ENCODE data around the gene RBMS1. TPM values are rescaled to one million over a fixed set of nuclear protein-coding genes. Genes with fewer than 3 reads are reported as not detected.

RBMS1 gene
- total and polyA plus RNA-seq, 4 donors: 49.5 to 215 (median 76.3) TPM

DNA sequence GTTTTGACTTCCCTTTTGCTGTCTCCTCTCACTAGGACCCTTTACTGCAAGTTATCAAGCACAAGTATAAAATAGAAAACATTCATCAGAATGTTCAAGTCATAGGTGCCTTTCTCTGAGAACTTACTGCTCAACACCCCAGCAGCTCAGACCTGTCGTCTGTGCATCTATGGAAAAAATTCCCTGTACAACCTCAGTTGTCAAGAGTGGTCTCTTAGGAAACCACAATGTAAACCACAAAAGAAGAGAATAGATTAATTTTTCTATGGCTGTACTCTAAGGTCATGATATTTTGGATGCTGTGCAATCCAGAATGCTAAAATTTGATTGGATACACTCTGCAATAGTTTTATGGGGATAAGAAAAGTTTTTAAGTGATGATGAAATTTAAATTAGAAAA, 84.1 kb downstream of the RBMS1 start:
- ATAC-seq (ENCODE audit: insufficient read depth, low FRiP score): no peak
- no peak overlapping the region for H3K27ac ChIP-seq (ENCODE audit: low read depth in 1 of 2, low read length in 1 of 2)
- H3K4me1 ChIP-seq (ENCODE audit: control insufficient read depth in 5 of 5, insufficient read depth in 5 of 5, low read length in 5 of 5): peaks cover 8 to 42% (median 14%) of the 10 kb centered on the region in 5 donors
- no peaks in the 10 kb centered on the region for H3K9me3 ChIP-seq (ENCODE audit: control insufficient read depth in 4 of 4, insufficient read depth in 3 of 4, low read length in 3 of 4)
- H3K9ac ChIP-seq (ENCODE audit: insufficient read depth in 1 of 2, low read length in 2 of 2): no peak overlapping the region
- no peak overlapping the region for H3K4me3 ChIP-seq
- no peaks in the 10 kb centered on the region for H3K36me3 ChIP-seq (ENCODE audit: control insufficient read depth in 4 of 4, insufficient read depth in 4 of 4, low read length in 4 of 4)
- 28 to 46% methylated on average over 1 of the region's 1 CpG for WGBS, 2 donors
- DNase-seq: no peak
- H3K27me3 ChIP-seq (ENCODE audit: control insufficient read depth in 3 of 3, insufficient read depth in 3 of 3, low read length in 2 of 3): no peaks in the 10 kb centered on the region
- TF ChIP-seq, protein P1, sequence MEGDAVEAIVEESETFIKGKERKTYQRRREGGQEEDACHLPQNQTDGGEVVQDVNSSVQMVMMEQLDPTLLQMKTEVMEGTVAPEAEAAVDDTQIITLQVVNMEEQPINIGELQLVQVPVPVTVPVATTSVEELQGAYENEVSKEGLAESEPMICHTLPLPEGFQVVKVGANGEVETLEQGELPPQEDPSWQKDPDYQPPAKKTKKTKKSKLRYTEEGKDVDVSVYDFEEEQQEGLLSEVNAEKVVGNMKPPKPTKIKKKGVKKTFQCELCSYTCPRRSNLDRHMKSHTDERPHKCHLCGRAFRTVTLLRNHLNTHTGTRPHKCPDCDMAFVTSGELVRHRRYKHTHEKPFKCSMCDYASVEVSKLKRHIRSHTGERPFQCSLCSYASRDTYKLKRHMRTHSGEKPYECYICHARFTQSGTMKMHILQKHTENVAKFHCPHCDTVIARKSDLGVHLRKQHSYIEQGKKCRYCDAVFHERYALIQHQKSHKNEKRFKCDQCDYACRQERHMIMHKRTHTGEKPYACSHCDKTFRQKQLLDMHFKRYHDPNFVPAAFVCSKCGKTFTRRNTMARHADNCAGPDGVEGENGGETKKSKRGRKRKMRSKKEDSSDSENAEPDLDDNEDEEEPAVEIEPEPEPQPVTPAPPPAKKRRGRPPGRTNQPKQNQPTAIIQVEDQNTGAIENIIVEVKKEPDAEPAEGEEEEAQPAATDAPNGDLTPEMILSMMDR (IDR thresholded peaks at IDR 0.05; ENCODE audit: control extremely low read depth, extremely low read depth): no peak

DNA sequence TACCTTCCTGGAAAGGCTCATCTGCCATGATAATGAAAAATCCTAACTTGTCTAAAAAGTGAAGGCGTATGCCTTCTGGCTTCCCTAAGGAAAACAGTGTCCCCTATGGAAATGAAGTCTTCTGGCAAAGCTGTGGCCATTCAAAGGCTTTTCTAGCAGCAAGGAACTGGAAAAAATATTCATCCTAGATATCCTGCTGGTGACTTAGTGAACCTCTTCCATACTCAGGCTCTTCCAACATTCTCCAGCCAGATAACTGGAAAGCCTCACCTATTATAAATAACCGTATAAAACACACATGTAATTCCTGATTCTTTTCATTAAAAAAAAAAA, 84.7 kb downstream of the RBMS1 start:
- peak overlapping the region in 1 of 2 donors; percentile 99 for H3K27ac ChIP-seq (ENCODE audit: low read depth in 1 of 2, low read length in 1 of 2)
- H3K36me3 ChIP-seq (ENCODE audit: control insufficient read depth in 4 of 4, insufficient read depth in 4 of 4, low read length in 4 of 4): no peaks in the 10 kb centered on the region
- ATAC-seq (ENCODE audit: insufficient read depth, low FRiP score) (no peak), DNase-seq (peak in 2 of 3 donors; percentile 46 to 54)
- H3K9me3 ChIP-seq (ENCODE audit: control insufficient read depth in 4 of 4, insufficient read depth in 3 of 4, low read length in 3 of 4): no peaks in the 10 kb centered on the region
- 89 to 92% methylated on average over 2 of the region's 2 CpGs for WGBS, 2 donors
- TF ChIP-seq, protein P1 (IDR thresholded peaks at IDR 0.05; ENCODE audit: control extremely low read depth, extremely low read depth): no peak
- peaks cover 8 to 43% (median 14%) of the 10 kb centered on the region in 5 donors for H3K4me1 ChIP-seq (ENCODE audit: control insufficient read depth in 5 of 5, insufficient read depth in 5 of 5, low read length in 5 of 5)
- no peaks in the 10 kb centered on the region for H3K27me3 ChIP-seq (ENCODE audit: control insufficient read depth in 3 of 3, insufficient read depth in 3 of 3, low read length in 2 of 3)
- H3K4me3 ChIP-seq: no peak overlapping the region
- H3K9ac ChIP-seq (ENCODE audit: insufficient read depth in 1 of 2, low read length in 2 of 2): no peak overlapping the region

DNA sequence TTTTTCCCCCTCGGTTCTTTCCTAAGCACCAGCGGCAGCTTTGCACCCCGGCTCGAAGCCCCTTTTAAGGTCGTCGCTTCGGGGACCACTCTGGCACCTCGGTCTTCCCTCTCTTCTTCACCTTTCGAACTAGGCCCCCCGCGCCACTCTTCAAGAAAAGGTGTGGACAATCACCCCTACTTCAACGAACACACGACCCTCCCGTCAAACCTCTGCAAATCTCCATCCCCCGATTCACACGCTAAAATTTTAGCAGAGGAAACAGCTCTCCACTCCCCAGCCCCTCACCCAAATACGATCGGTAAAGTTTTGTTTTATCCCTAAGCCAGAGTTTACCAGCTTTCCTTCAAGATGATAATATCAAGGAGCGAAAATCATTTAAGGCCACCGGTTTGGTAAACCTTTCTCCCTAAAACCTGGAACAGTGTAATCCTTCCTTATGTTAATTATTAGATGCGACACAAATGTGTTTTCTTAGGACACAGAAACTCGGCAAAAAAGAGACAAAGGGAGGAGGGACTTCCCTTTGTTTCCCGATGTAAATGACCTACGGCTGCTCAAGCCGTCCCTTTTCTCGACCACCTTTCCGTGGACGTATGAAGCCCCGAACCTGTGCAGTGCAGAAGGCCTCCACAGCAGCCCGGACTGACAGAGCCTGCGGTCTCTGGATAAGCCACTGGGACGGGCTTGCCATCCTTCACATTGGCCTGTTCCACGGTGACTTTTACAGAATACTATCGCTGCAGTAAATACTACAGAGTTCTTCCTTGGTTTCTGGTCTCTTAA, 85.2 kb downstream of the RBMS1 start:
- no peaks in the 10 kb centered on the region for H3K9me3 ChIP-seq (ENCODE audit: control insufficient read depth in 4 of 4, insufficient read depth in 3 of 4, low read length in 3 of 4)
- peaks cover 8 to 47% (median 17%) of the 10 kb centered on the region in 5 donors for H3K4me1 ChIP-seq (ENCODE audit: control insufficient read depth in 5 of 5, insufficient read depth in 5 of 5, low read length in 5 of 5)
- H3K9ac ChIP-seq (ENCODE audit: insufficient read depth in 1 of 2, low read length in 2 of 2): peak overlapping the region; percentile 17 to 74
- 47 to 58% methylated on average over 31 to 34 of the region's 34 CpGs for WGBS, 2 donors
- H3K27me3 ChIP-seq (ENCODE audit: control insufficient read depth in 3 of 3, insufficient read depth in 3 of 3, low read length in 2 of 3): no peaks in the 10 kb centered on the region
- H3K4me3 ChIP-seq: peak overlapping the region; percentile 24
- peak overlapping the region; percentile 90 to 99 for H3K27ac ChIP-seq (ENCODE audit: low read depth in 1 of 2, low read length in 1 of 2)
- peak in 2 of 3 donors; percentile 28 to 67 for DNase-seq
- ATAC-seq (ENCODE audit: insufficient read depth, low FRiP score): no peak
- TF ChIP-seq, protein P1 (IDR thresholded peaks at IDR 0.05; ENCODE audit: control extremely low read depth, extremely low read depth): no peak
- H3K36me3 ChIP-seq (ENCODE audit: control insufficient read depth in 4 of 4, insufficient read depth in 4 of 4, low read length in 4 of 4): no peaks in the 10 kb centered on the region

All from lung (tissue), 12 donors.